Activated naive CD4-positive, alpha-beta T cell treated with anti-CD3 and anti-CD28 coated beads, Interleukin-2, amount 50 U/mL, for 72 hours (primary cell): ENCODE measurements around the gene GALNT1. TPM values are rescaled to one million over a fixed set of nuclear protein-coding genes. Genes with fewer than 3 reads are reported as not detected.
A peak's percentile ranks its signal among the peaks of the same experiment; 100 is the strongest.
"Not testable (repeated sequence)": the region's sequence is repeated elsewhere in the genome, so short reads cannot be mapped to it uniquely, and the experiment has no call there.

ENCODE experiments used
- ATAC-seq, 2 donors: fragments of 150-1000 bp; cut with Tn5 transposase; 2 replicates each; pipeline ENCODE4 v1.10.0; 2021; ENCODE audit warnings: mild to moderate bottlenecking in 2 of 2, moderate library complexity in 2 of 2
- DNase-seq, 2 donors: peaks; one replicate each; pipeline ENCODE4 v3.0.0; 2021 to 2022; ENCODE audit warnings: low spot score in 2 of 2
- H3K27ac Mint-ChIP-seq, 2 donors: one replicate each; pipeline ENCODE4 v1.8.0; 2022; ENCODE audit warnings: mild to moderate bottlenecking in 2 of 2, mixed read lengths in 2 of 2
- H3K36me3 Mint-ChIP-seq, 2 donors: one replicate each; pipeline ENCODE4 v1.8.0; 2022; ENCODE audit warnings: mixed read lengths in 2 of 2
- H3K9me3 Mint-ChIP-seq, 2 donors: one replicate each; pipeline ENCODE4 v1.8.0; 2022; ENCODE audit warnings: mixed read lengths in 2 of 2
- total RNA-seq, 2 donors: library from RNA; stranded (reverse); gene quantifications; one replicate each; pipeline ENCODE4 v1.2.3, GENCODE V29; 2022

Gene GALNT1
- total RNA-seq: 10 to 100 TPM; 16.4 to 47.6 TPM

DNA sequence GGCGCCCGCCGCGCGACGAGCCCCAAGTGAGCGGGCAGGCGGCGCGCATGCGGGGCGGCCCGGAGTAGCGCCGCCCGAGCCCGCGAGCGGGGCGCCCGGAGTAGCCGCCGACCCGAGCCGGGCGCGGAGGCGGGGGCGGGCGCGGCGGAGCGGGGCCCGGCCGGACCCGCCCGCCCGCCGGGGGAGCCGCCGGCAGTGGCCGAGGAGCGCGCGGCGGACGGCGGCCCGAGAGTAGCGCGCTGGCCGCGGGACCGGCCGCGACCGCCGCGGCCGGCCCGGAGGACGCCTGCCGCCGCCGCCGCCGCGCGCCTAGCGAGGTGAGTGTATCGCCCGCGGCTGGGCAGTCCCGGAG, at the start of gene GALNT1:
TSS of gene GALNT1 (plus strand) at position 195 of the 352 bp plus-strand sequence. CDS start 72,923 bp downstream, outside the sequence.
- Mint-ChIP-seq H3K27ac (peak within 1 kb of the TSS; percentile 17 to 29), H3K36me3 (peaks cover 0 to 34% of the 10 kb centered on the region in 2 donors), H3K9me3 (peaks cover 0 to 15% of the 10 kb centered on the region in 2 donors)
- no peak for DNase-seq
- ATAC-seq: peak; percentile 5 to 32

DNA sequence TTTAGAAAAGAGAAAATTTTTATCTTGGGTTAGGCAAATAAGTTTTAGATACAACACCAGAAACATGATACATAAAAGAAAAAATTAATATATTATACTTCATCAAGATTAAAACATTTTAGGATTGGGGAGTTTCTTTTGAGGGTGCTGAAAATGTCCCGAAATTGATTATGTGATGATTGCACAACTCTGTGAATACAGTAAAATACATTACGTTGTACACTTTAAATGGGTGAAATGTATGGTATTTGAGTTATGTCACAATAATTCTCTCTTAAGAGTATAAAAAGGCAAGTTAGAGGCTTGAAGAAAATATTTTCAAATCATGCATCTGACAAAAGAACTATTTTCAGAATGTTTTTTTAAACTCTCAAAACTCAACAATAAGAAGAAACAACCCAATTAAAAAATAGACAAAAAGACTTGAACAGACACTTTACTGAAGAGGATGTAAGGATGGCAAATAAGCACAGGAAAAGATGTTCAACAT, 47.6 kb upstream of the GALNT1 start:
- ATAC-seq (no peak), DNase-seq (no peak)
- H3K36me3 Mint-ChIP-seq: peaks cover 12 to 21% of the 10 kb centered on the region in 2 donors
- H3K9me3 Mint-ChIP-seq: peaks cover 0 to 16% of the 10 kb centered on the region in 2 donors
- H3K27ac Mint-ChIP-seq: no peak overlapping the region

DNA sequence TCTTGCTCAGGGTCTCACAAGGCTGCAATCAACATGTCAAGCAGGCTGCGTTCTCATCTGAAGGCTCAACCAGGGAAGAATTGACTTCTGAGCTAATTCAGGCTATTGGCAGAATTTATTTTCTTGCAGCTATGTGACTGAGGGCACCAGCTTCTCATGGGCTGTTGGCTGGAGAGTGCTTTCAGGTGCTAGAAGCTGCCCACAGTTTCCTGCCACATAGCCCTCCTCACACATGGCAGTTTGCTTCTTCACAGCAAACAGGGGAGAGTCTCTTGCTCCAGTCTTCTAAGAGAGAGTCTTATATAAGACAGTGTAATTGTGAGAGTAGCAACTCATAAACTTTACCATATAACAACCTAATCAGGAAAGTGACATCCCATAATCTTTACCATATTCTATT, 46.2 kb upstream of the GALNT1 start:
- peaks cover 0 to 15% of the 10 kb centered on the region in 2 donors for H3K9me3 Mint-ChIP-seq
- no peak overlapping the region for H3K27ac Mint-ChIP-seq
- peaks cover 11 to 16% of the 10 kb centered on the region in 2 donors for H3K36me3 Mint-ChIP-seq
- no peak for ATAC-seq
- no peak for DNase-seq

DNA sequence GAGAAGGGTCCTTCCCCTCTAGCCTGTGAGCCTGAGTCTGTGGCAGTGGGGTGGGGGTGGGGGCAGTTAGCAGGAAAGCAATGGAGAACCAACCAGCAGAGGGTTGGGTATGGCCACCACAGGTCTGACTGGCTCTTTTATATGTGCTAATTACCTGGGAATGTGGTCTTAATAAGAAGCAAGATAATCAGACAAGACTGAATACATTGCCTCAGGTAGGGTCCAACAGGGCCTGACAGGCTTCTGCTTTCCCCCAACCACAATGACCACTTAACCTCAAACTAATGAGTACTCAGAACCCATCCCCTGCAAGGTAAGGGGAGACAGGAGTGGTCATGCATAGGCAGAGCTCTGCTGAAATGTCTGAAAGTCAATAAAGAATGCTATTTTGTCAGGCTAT, 39.2 kb upstream of the GALNT1 start:
- ATAC-seq (no peak), DNase-seq (no peak)
- peaks cover 0 to 18% of the 10 kb centered on the region in 2 donors for H3K36me3 Mint-ChIP-seq
- H3K27ac Mint-ChIP-seq: no peak overlapping the region
- peaks cover 5 to 10% of the 10 kb centered on the region in 2 donors for H3K9me3 Mint-ChIP-seq

DNA sequence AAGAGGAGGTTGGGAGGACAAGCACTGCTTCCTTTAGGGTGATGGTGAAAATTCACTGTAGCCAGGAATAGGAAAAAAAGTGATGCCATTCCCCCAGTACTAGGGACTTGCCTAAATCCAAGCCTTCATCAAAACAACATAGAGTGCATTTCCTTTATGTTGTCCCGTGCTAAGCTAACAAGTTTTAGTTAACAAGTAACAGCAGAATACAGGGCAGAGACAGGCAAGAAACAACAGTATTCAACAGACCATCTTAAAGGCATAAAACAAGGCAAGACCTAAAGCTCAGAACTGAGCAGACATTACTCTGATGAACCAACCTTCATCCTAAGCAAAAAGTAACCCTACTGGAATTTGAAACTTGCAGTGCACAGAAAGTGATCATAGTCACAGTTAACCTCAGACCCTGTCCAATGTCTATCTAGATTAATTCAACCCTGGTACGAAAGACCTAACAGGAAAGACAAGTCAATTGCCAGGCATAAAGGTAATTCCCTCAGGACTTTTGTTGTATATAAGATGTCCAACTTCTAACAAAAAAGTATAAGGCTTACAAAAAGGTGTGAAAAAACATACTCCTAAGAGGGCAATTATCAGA, 34.4 kb upstream of the GALNT1 start:
- peaks cover 0 to 21% of the 10 kb centered on the region in 2 donors for H3K36me3 Mint-ChIP-seq

DNA sequence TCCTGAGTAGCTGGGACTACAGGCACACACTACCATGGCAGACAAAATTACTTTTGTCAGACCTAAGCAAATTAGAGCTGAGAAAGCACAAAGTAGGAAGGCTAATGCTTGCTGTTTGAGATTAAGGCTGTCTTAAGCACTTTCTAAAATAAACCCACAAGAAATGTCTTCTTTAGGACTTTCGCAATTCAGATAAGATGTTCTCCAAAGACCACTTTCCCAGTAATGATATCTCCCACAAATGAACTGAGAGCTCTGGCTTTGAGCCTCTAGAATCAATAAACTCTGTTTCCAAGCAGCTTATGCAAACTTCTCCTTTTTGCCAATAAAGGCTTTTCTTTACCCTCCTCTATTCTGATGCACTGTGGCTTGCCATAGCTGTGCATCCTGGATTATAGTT, 32.0 kb upstream of the GALNT1 start:
- DNase-seq (no peak), ATAC-seq (no peak)
- Mint-ChIP-seq H3K27ac (no peak overlapping the region), H3K36me3 (peaks cover 0 to 21% of the 10 kb centered on the region in 2 donors), H3K9me3 (peaks cover 5 to 15% of the 10 kb centered on the region in 2 donors)

More for the DNA sequence above, 34.4 kb upstream of the GALNT1 start:
- Mint-ChIP-seq H3K9me3 (peaks cover 5 to 15% of the 10 kb centered on the region in 2 donors), H3K27ac (no peak overlapping the region)
- ATAC-seq (peak in 1 of 2 donors; percentile 40), DNase-seq (no peak)

DNA sequence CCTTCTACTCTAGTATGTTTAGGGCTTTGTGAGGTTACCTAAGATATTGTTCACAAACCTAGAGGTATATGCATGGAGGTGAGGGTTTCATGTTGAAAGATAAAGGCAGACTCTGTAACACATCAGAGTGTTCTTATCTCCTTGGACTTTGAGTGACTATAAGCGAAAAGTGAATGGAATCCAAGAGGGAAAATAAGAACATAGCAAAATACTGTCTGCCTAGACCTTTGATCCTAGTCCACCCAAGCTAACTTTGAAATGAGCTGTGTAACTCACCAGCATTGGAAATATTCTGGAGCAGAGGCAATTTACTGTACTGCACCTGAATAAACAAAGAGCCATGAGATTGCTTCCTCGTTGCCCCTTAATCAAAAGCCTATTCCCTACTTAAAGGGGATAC, 28.2 kb upstream of the GALNT1 start:
- no peak overlapping the region for H3K27ac Mint-ChIP-seq
- H3K9me3 Mint-ChIP-seq: peaks cover 0 to 1% of the 10 kb centered on the region in 2 donors
- no peak for ATAC-seq
- no peaks in the 10 kb centered on the region for H3K36me3 Mint-ChIP-seq
- DNase-seq: no peak

DNA sequence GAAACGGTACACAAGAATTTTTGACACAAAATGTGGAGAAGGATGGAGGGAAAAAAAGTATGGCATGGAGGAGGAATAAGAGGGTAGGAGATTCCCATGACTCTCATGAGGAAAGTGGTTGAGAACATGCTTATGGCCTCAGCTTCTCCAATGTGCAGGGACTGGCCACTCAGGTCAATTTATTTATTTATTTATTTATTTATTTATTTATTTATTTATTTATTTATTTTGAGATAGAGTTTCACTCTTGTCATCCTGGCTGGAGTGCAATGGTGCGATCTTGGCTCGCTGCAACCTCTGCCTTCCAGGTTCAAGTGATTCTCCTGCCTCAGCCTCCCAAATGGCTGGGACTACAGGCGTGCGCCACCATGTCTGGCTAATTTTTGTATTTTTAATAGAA, 26.0 kb upstream of the GALNT1 start:
- DNase-seq, ATAC-seq, H3K36me3 Mint-ChIP-seq, H3K9me3 Mint-ChIP-seq, H3K27ac Mint-ChIP-seq: not testable (repeated sequence)

DNA sequence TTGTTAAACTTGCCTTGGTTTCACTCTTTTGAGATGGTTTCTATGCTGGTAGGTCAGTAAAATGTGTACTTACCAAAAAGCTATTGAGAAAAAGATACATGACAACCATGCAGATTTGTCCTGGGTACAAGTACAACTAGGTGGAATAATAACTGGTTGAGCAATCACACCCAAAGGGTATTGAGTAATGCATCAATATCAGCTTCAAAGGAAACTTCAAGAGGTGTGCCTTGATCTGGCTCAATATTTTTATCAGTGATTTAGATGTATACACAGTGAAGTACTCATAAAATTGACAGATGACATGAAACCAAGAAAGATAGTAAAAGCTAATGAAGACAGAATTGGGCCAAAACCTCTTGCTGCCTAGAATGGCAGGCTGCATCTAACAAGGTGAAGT, 21.7 kb upstream of the GALNT1 start:
- ATAC-seq (no peak), DNase-seq (no peak)
- Mint-ChIP-seq H3K36me3 (no peaks in the 10 kb centered on the region), H3K27ac (no peak overlapping the region), H3K9me3 (no peaks in the 10 kb centered on the region)

DNA sequence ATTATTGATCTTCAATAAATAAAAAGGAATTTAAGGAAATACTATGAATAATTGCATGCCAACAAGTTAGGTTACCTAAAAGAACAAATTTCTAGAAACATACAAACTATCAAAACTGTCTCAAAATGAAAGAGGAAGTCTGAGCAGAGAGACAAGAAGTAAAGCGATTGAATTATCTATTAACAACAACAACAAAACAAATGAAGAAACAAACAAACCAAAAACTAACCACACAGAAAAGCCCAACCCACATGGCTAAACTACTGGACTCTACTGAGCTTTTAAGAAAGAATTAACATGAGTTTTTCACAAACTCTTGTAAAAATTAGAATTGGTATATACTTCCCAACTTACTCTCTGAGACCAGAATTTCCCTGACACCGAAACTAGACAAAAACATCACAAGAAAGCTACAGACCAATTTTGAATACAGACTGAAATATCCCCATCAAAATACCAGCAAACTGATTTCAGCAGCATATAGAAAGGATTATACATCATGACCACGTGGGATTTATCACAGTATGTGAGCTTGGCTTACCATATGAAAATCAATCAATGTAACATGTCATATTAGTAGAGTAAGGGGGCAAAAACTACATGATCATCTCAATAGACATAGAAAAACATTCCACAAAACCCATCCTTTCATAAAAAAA, 16.6 kb upstream of the GALNT1 start:
- ATAC-seq (no peak), DNase-seq (no peak)
- no peaks in the 10 kb centered on the region for H3K36me3 Mint-ChIP-seq
- H3K9me3 Mint-ChIP-seq: no peaks in the 10 kb centered on the region
- no peak overlapping the region for H3K27ac Mint-ChIP-seq

DNA sequence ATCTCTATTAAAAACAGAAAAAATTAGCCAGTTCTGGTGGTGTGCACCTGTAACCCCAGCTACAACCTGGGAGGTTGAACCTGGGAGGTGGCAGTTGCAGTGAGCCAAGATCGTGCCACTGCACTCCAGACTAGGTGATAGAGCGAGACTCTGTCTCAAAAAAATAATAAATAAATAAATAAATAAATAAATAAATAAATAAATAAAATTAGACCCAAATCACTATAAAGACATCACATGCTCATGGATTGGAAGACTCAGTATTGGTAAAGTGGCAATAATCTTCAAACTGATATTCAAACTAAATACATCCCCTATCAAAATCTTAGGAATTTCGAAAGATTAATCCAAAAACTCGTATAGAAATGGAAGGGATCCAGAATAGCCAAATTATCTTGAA, 15.5 kb upstream of the GALNT1 start:
- no peaks in the 10 kb centered on the region for H3K36me3 Mint-ChIP-seq
- H3K9me3 Mint-ChIP-seq: no peaks in the 10 kb centered on the region
- ATAC-seq: no peak
- H3K27ac Mint-ChIP-seq: no peak overlapping the region
- no peak for DNase-seq

DNA sequence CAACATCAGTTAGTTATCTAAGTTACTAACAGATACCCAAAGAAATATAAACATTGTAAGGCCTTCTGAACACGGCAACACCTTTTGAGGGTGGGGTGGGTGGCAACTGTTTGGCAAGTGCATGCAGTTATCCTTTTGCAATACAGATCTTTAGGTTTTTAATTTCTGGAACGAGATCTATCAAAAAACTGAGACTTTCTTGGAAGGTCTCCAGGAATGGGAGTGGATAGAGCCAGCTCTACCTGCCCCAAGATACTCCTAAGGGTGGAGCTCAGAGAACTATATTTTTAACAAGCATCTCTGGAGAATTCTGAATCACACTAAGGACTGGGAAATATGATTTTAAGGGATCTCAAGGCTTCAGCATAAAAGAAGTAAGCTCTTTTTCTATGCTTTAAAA, 11.4 kb upstream of the GALNT1 start:
- Mint-ChIP-seq H3K27ac (no peak overlapping the region), H3K9me3 (no peaks in the 10 kb centered on the region), H3K36me3 (peaks cover 0 to 9% of the 10 kb centered on the region in 2 donors)
- DNase-seq (no peak), ATAC-seq (no peak)

DNA sequence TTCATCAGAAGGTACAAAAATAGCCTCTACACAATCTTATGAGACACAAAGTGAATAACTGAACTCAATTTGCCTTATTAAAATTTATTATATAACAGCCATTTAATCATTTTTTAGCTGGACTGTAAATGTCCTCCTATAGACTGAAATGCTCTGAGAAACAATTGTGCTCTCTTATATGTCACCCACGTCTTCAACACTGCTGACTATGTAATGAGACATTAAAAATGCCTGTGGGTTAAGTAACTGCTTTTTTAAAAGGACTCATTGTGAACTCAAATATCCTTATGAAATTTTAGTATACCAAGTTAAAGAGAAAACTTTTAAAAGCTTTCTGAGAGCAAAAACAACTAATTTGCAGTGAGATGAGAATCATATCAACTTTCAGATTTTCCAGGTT, 10.4 kb upstream of the GALNT1 start:
- DNase-seq (no peak), ATAC-seq (no peak)
- no peak overlapping the region for H3K27ac Mint-ChIP-seq
- H3K36me3 Mint-ChIP-seq: peaks cover 0 to 18% of the 10 kb centered on the region in 2 donors
- H3K9me3 Mint-ChIP-seq: peaks cover 0 to 6% of the 10 kb centered on the region in 2 donors

DNA sequence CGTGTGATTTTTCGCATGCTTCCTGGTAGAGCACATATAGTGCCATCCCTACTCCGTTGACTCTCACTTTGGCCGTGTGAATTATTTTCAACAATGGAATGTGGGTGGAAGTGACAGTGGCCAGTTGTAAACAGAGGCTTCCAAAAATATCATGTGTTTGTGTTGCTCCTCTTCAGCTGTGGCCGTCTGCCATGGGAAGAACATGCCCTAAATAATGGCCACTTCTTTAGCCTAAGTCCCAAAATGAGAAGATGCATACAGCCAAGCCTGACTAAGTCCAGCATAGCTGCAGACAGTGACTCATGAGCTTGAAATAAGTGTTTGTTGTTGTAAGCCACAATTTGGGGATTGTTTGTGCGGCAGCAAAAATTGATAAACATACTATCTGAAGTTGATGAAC, 8.9 kb upstream of the GALNT1 start:
- Mint-ChIP-seq H3K9me3 (peaks cover 0 to 16% of the 10 kb centered on the region in 2 donors), H3K36me3 (peaks cover 0 to 27% of the 10 kb centered on the region in 2 donors), H3K27ac (no peak overlapping the region)
- ATAC-seq (no peak), DNase-seq (no peak)

DNA sequence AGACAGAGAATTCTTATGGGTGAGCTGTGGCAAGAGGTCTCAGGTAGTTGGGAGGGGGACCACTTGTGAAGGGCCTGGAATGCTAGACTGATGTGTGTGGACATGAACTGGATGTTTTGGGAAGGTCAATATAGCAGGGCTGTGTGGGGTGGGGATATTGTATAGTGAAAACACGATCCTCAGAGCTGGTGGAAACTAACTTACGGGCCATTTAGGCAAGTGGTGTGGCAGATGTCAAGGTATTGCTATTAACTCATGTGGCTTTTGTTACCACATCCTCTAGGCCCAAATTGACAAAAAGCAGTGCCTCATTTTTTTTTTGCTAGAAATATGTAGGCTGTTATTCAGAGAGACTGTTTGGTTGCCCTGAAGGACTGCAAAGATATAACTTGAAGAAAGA, 8.0 kb upstream of the GALNT1 start:
- Mint-ChIP-seq H3K36me3 (peaks cover 0 to 27% of the 10 kb centered on the region in 2 donors), H3K9me3 (peaks cover 0 to 16% of the 10 kb centered on the region in 2 donors), H3K27ac (no peak overlapping the region)
- DNase-seq: no peak
- peak in 1 of 2 donors; percentile 10 for ATAC-seq

DNA sequence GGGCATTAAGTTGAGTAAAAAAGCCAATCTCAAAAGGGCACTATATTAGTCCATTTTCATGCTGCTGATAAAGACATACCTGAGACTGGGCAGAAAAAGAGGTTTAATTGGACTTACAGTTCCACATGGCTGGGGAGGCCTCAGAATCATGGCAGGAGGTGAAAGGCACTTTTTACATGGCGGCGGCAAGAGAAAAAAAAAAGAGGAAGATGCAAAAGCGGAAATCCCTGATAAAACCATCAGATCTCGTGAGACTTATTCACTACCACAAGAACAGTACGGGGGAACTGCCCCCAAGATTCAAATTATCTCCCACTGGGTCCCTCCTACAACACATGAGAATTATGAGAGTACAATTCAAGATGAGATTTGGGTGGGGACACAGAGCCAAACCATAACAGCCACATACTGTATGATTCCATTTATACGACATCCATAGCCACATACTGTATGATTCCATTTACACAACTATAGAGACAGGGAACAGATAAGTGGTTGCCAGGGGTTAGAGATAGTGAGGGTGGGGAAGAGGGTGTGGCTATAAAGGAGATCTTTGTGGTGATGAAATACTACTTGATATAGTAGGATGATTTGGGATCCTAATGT, 5.2 kb upstream of the GALNT1 start:
- Mint-ChIP-seq H3K36me3 (peaks cover 0 to 33% of the 10 kb centered on the region in 2 donors), H3K9me3 (peaks cover 0 to 16% of the 10 kb centered on the region in 2 donors), H3K27ac (peak overlapping the region in 1 of 2 donors; percentile 11)
- not testable (repeated sequence) for DNase-seq, ATAC-seq

DNA sequence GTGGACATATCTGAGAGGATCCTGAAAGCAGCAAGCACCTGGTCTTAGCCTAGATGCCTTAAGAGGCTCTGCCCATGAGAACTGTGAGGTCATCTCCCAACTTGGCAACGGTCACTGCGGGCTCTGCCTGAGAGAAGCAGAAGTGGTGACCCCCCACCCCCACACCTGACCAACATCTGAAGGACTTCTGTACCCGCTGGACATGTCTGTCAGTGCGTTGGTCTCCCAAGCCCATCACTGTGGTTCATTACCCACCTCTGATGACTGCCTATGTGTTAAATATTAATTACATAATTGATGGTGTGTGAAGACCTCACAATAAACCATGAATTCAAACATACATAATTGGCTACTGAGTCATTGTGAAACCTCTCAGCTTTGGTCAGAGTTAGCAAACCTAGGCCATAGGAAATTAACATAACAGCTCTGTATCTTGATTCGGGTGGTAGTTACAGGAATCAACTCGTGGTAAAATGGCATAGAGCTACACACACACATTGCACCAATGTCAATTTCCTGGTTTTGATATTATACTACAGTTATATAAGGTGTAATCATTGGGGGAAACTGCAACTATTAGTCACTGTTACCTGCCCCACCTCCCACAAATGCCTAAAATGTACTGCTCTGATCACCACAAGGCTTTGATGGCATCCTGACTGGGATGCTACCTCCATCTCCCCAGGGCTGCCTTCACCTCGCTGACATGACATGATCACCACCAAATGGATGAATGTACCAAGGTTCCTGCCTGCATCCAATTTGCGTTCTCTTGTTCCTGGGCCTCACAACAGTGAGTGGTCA, 4.3 kb upstream of the GALNT1 start:
- peaks cover 0 to 16% of the 10 kb centered on the region in 2 donors for H3K9me3 Mint-ChIP-seq
- no peak overlapping the region for H3K27ac Mint-ChIP-seq
- peak; percentile 65 to 87 for ATAC-seq
- H3K36me3 Mint-ChIP-seq: peaks cover 0 to 33% of the 10 kb centered on the region in 2 donors
- DNase-seq: peak in 1 of 2 donors; percentile 63
